Stomach (tissue), 9 donors: ENCODE measurements around the gene ZNF268. TPM values are rescaled to one million over a fixed set of nuclear protein-coding genes. Genes with fewer than 3 reads are reported as not detected.

Source experiments
- DNase-seq, 2 donors: peaks; one replicate each; pipeline versions ENCODE4 v3.0.0 to v3.0.0-alpha.2; 2013 to 2019
- H3K27ac ChIP-seq, 5 donors: fragments of 200-600 bp in 4 of 5; sonication (generic) in 4 of 5; one replicate each; pipeline ENCODE4 v1.5.1; 2013 to 2019; ENCODE audit warnings: mild to moderate bottlenecking in 1 of 5, moderate library complexity in 1 of 5
- H3K27me3 ChIP-seq, 3 donors: fragments of 200-600 bp; sonication (generic); one replicate each; pipeline ENCODE4 v1.5.1; 2017 to 2019; ENCODE audit warnings: mixed run types in 1 of 3
- H3K36me3 ChIP-seq, 4 donors: fragments of 200-600 bp; sonication (generic); 1 replicate in 3 of 4; 2 replicates in 1 of 4; pipeline ENCODE4 v1.5.1; 2016 to 2019
- H3K4me1 ChIP-seq, 4 donors: fragments of 200-600 bp; sonication (generic); one replicate each; pipeline ENCODE4 v1.5.1; 2016 to 2019
- H3K4me3 ChIP-seq, 4 donors: fragments of 200-600 bp; sonication (generic) in 3 of 4; one replicate each; pipeline ENCODE4 v1.5.1; 2016 to 2019; ENCODE audit warnings: mild to moderate bottlenecking in 1 of 4
- H3K9me3 ChIP-seq, 4 donors: fragments of 200-600 bp; sonication (generic); one replicate each; pipeline ENCODE4 v1.5.1; 2016 to 2019
- EP300 ChIP-seq: sonication (generic); formaldehyde crosslinking; IDR thresholded peaks from one replicate; pipeline ENCODE4 v1.6.1; 2017; ENCODE audit warnings: antibody characterized with exemption
- POLR2A ChIP-seq, 4 donors: fragments of 450-650 bp; IDR thresholded peaks; one replicate each; pipeline ENCODE4 v1.6.1; 2016; ENCODE audit warnings: antibody characterized with exemption in 4 of 4, control low read depth in 2 of 4, mild to moderate bottlenecking in 1 of 4, moderate library complexity in 1 of 4
- POLR2AphosphoS5 ChIP-seq, 3 donors: sonication (generic); formaldehyde crosslinking; IDR thresholded peaks; one replicate each; pipeline ENCODE4 v1.6.1; 2016; ENCODE audit warnings: antibody characterized with exemption in 3 of 3
- WGBS, 5 donors: extraction: QIAGEN DNeasy Blood & Tissue Kit in 3 of 5; methylation state at CpG; one replicate each; pipeline versions ENCODE4 v1.1.5 to v1.1.7; 2013 to 2018; 5-methylcytosine and 5-hydroxymethylcytosine counted together
- intact Hi-C: fragments of 100-400 bp; cut with DNase I; formaldehyde crosslinking; loops from one replicate; pipeline ENCODE4 v1.15.1; 2023; ENCODE audit warnings: low total_unique reads
- polyA plus RNA-seq, 3 donors: library from polyadenylated mRNA; stranded (reverse); fragments of 200-250 nt; gene quantifications; one replicate each; pipeline ENCODE4 v1.2.3, GENCODE V29; 2013
- total RNA-seq, 5 donors: library from RNA; depleted of rRNA; stranded (reverse); fragments of >200 nt; gene quantifications; one replicate each; pipeline versions ENCODE4 v1.1.0 to v1.2.3, GENCODE V29; 2014 to 2016
- TF ChIP-seq, protein P1 (sequence below), 7 experiments: fragments of 450-650 bp in 4 of 7; fragments of 200-600 bp in 3 of 7; sonication (generic) in 3 of 7; IDR thresholded peaks; one replicate each; pipeline ENCODE4 v1.5.1; 2016 to 2019; ENCODE audit warnings: antibody characterized with exemption in 7 of 7, control low read depth in 2 of 7, mild to moderate bottlenecking in 1 of 7
- donor health status: healthy with polysubstance abuse.
- donor health status: Bipolar disorder and iron deficiency.
- donor health status: healthy.

The ZNF268 gene
- total and polyA plus RNA-seq, 8 donors: under 0.01 to 39.7 (median 6.2) TPM

DNA sequence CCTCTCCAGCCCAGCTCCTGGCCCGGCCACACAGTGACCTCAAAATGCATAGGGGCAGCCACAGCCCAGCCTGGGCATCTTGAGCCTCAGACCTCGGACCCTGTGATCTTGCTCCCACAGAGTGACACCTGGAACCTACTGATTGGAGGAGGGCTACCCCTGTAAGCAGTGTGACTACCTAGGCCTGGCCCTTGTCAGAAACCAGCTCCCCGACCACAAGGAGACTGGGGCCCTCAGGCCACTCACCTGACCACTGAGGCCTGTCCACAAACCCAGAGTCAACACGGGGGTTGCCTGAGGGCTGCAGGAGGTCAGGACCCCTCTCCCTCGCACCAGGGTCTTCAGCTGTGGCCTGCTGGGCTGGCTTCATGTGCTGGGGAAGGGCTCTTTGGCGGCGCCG is 45.4 kb downstream of the ZNF268 start:
- TF ChIP-seq POLR2AphosphoS5 (IDR thresholded peaks at IDR 0.05): no peak
- DNase-seq: no peak
- Histone ChIP-seq H3K4me3 (no peak overlapping the region), H3K9me3 (peaks cover 3 to 94% (median 60%) of the 10 kb centered on the region in 4 donors), H3K4me1 (no peaks in the 10 kb centered on the region), H3K27ac (no peak overlapping the region), H3K36me3 (no peaks in the 10 kb centered on the region), H3K27me3 (no peaks in the 10 kb centered on the region)
- 65 to 81% (median 76%) methylated on average over 2 to 8 of the region's 8 CpGs for WGBS, 5 donors
- intact Hi-C loops: no loop called here

DNA sequence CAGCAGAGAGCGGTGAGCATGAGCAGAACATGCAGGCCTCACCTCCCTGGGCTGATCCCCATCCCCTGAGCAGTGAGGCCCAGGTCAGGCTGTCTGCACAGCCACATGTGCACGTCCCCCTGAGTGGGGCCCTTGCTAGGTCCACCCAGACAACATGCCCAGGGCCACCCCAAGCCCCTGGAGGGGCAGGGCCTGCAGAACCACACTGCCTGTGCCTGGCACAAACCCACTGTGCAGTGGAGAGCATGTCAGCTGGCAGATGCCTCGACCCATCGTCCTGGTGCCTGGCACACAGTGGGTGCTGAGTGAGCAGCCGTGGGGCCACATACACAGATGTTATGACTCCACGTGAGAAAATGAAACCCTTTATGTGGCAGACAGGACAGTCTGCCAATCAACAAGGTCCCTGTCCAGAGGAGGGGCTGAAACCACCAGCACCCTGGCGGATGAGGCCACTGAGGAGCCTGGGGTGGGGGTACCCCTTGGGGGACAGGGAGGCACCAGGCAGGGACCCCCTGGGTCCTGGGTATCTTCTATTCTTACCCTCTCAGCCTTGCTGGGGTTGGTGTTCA is 46.1 kb downstream of the ZNF268 start:
- TF ChIP-seq, protein P1, sequence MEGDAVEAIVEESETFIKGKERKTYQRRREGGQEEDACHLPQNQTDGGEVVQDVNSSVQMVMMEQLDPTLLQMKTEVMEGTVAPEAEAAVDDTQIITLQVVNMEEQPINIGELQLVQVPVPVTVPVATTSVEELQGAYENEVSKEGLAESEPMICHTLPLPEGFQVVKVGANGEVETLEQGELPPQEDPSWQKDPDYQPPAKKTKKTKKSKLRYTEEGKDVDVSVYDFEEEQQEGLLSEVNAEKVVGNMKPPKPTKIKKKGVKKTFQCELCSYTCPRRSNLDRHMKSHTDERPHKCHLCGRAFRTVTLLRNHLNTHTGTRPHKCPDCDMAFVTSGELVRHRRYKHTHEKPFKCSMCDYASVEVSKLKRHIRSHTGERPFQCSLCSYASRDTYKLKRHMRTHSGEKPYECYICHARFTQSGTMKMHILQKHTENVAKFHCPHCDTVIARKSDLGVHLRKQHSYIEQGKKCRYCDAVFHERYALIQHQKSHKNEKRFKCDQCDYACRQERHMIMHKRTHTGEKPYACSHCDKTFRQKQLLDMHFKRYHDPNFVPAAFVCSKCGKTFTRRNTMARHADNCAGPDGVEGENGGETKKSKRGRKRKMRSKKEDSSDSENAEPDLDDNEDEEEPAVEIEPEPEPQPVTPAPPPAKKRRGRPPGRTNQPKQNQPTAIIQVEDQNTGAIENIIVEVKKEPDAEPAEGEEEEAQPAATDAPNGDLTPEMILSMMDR (IDR thresholded peaks at IDR 0.05): no peak
- TF ChIP-seq POLR2AphosphoS5 (IDR thresholded peaks at IDR 0.05): no peak
- TF ChIP-seq POLR2A (IDR thresholded peaks at IDR 0.05): no peak
- no peak for TF ChIP-seq EP300
- Histone ChIP-seq H3K9me3 (peaks cover 3 to 94% (median 58%) of the 10 kb centered on the region in 4 donors), H3K27me3 (no peaks in the 10 kb centered on the region), H3K4me3 (no peak overlapping the region), H3K36me3 (no peaks in the 10 kb centered on the region), H3K4me1 (no peaks in the 10 kb centered on the region), H3K27ac (no peak overlapping the region)
- intact Hi-C loops: no loop called here
- DNase-seq: no peak
- 48 to 79% (median 66%) methylated on average over 2 to 7 of the region's 7 CpGs for WGBS, 5 donors

DNA sequence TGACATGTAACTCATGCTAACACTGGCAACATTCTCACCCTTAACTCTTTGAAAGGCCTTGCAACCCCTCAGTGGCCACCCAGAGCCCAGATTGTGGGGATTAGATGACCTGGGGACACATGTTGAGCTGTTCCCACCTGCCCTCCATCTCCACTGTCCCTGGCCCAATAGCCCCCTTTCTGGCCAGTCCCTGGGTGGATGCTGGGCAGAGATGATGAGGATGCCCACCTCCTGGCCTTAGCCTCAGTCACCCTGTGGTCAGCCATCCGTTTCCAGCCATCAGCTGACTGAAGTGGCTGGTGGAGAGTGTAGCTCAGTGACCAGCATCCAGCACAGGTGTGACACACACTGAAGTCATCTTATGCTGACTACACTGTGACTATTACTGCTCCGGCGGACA is 49.7 kb downstream of the ZNF268 start:
- 67 to 74% (median 73%) methylated on average over 3 of the region's 3 CpGs for WGBS, 5 donors
- intact Hi-C loops: no loop called here

DNA sequence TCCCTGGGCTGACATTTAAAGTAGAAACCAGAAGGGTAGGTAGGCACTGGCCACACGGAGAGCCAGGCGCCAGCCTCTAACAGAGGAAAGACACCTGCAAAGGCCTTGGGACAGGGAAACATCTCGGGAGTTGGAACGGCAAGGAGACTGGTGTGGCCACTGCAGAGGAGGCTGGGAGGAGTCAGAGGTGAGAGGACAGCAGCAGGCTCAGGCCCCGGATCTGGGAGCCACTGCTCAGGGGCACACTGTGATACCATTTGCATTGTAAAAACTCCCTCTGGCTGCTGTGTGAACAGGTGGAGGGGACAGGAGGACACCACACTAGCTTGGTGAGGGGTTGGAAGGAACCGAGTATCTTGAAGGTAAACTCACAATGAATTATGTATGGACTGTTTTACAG is 51.7 kb downstream of the ZNF268 start:
- 77 to 85% (median 81%) methylated on average over 6 of the region's 6 CpGs for WGBS, 5 donors
- no peaks in the 10 kb centered on the region for H3K36me3 ChIP-seq
- intact Hi-C loops: no loop called here
- H3K4me1 ChIP-seq: no peaks in the 10 kb centered on the region
- no peak for DNase-seq
- peaks cover 0 to 97% (median 62%) of the 10 kb centered on the region in 4 donors for H3K9me3 ChIP-seq
- no peak for TF ChIP-seq POLR2AphosphoS5 (IDR thresholded peaks at IDR 0.05)
- TF ChIP-seq, protein P1 (IDR thresholded peaks at IDR 0.05): no peak
- TF ChIP-seq POLR2A (IDR thresholded peaks at IDR 0.05): no peak
- TF ChIP-seq EP300: no peak
- no peak overlapping the region for H3K27ac ChIP-seq
- peaks cover 0 to 15% (median 0%) of the 10 kb centered on the region in 3 donors for H3K27me3 ChIP-seq
- H3K4me3 ChIP-seq: no peak overlapping the region

More for the DNA sequence above, 49.7 kb downstream of the ZNF268 start:
- H3K36me3 ChIP-seq: no peaks in the 10 kb centered on the region
- no peaks in the 10 kb centered on the region for H3K4me1 ChIP-seq
- H3K9me3 ChIP-seq: peaks cover 0 to 99% (median 63%) of the 10 kb centered on the region in 4 donors
- no peak overlapping the region for H3K4me3 ChIP-seq
- H3K27me3 ChIP-seq: peaks cover 0 to 9% (median 0%) of the 10 kb centered on the region in 3 donors
- no peak overlapping the region for H3K27ac ChIP-seq
- no peak for DNase-seq
- TF ChIP-seq, protein P1 (IDR thresholded peaks at IDR 0.05): no peak
- TF ChIP-seq POLR2A (IDR thresholded peaks at IDR 0.05) (no peak), POLR2AphosphoS5 (IDR thresholded peaks at IDR 0.05) (no peak), EP300 (no peak)

DNA sequence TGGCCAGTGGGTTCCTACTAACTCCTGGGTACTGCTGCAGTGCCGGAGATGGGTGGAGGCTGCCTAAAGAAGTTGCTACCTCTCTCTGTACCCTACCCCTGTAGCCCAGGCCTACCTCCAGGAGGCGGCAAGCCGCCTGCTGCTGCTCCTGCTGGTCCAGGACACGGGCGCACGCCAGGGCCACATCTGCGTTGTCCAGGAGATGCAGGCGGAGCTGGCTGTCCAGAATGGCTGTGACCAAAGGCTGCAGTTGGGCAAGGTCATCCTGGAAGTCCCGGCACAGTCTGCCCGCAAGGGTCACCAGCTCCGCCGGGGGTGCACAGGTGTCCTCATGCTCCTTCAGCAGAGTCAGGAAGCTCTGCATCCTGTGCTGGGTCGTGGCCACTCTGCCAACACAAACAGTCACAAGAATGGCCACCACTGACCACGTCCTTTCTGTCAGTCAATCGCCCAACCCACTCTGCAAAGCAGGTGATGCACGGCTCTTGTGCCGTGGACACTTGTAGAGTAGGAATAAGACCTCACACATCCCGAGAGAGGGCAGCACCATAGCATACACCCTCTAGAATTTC is 52.8 kb downstream of the ZNF268 start:
- DNase-seq: no peak
- WGBS, 5 donors: 87 to 91% (median 87%) methylated on average over 18 of the region's 18 CpGs
- intact Hi-C loops: no loop called here

More for the DNA sequence above, 52.8 kb downstream of the ZNF268 start:
- no peaks in the 10 kb centered on the region for H3K36me3 ChIP-seq
- H3K27ac ChIP-seq: no peak overlapping the region
- H3K27me3 ChIP-seq: peaks cover 0 to 15% (median 0%) of the 10 kb centered on the region in 3 donors
- TF ChIP-seq POLR2A (IDR thresholded peaks at IDR 0.05): no peak
- no peak for TF ChIP-seq EP300
- no peak for TF ChIP-seq POLR2AphosphoS5 (IDR thresholded peaks at IDR 0.05)
- TF ChIP-seq, protein P1 (IDR thresholded peaks at IDR 0.05): no peak
- no peak overlapping the region for H3K4me3 ChIP-seq
- H3K9me3 ChIP-seq: peaks cover 0 to 97% (median 64%) of the 10 kb centered on the region in 4 donors
- H3K4me1 ChIP-seq: no peaks in the 10 kb centered on the region
